Measurements from ENCODE around the gene SLC5A5.

SLC5A5 gene

DNA sequence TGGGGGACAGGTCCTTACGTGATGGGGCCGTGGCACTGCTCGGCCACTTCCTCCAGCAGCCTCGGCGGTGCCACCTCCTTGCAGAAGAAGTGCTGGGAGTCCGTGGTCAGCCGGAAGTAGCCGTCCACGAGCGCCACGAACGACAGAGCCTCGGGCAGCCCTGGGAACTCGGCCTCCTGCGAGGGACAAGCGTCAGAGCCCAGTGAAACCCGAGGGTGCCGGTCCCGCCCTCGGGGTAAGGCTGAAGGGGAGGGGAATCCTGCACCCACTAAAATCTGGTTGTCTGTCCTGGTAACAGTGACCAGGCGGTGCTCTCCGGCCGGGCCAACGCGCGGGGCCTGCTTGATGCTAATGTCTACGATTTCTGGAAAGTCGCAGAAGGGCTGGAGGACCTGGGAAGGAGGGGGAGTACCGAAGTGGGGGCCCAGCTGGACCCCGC lies 30.4 kb upstream of the SLC5A5 start:
- TF ChIP-seq YY1 (IDR thresholded peaks at IDR 0.05; ENCODE audit: low read depth) (no peak), RAD21 (IDR thresholded peaks at IDR 0.05; ENCODE audit: low read depth) (no peak), NFIC (IDR thresholded peaks at IDR 0.05) (no peak), REST (IDR thresholded peaks at IDR 0.05; ENCODE audit: low read depth) (no peak), TEAD4 (IDR thresholded peaks at IDR 0.05) (no peak), CEBPB (IDR thresholded peaks at IDR 0.05) (no peak), CREB1 (IDR thresholded peaks at IDR 0.05; ENCODE audit: low read depth) (0 out of 2 replicates have a peak, but pooled peaks have one; percentile 28), TAF1 (IDR thresholded peaks at IDR 0.05; ENCODE audit: low read depth) (peak; percentile 15; the same call in 1 of the 2 replicates), FOXM1 (IDR thresholded peaks at IDR 0.05; ENCODE audit: borderline replicate concordance, low read depth) (no peak), TCF12 (IDR thresholded peaks at IDR 0.05; ENCODE audit: low read depth) (peak; percentile 42; the same call in 1 of the 2 replicates), EP300 (IDR thresholded peaks at IDR 0.05; ENCODE audit: borderline replicate concordance) (no peak), EGR1 (IDR thresholded peaks at IDR 0.05) (no peak), USF1 (IDR thresholded peaks at IDR 0.05) (no peak), ZBTB7A (IDR thresholded peaks at IDR 0.05; ENCODE audit: low read depth) (peak; percentile 70)
- TF ChIP-seq, protein P1, sequence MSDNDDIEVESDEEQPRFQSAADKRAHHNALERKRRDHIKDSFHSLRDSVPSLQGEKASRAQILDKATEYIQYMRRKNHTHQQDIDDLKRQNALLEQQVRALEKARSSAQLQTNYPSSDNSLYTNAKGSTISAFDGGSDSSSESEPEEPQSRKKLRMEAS (IDR thresholded peaks at IDR 0.05), result peak; percentile 63; the same call in 1 of the 2 replicates

DNA sequence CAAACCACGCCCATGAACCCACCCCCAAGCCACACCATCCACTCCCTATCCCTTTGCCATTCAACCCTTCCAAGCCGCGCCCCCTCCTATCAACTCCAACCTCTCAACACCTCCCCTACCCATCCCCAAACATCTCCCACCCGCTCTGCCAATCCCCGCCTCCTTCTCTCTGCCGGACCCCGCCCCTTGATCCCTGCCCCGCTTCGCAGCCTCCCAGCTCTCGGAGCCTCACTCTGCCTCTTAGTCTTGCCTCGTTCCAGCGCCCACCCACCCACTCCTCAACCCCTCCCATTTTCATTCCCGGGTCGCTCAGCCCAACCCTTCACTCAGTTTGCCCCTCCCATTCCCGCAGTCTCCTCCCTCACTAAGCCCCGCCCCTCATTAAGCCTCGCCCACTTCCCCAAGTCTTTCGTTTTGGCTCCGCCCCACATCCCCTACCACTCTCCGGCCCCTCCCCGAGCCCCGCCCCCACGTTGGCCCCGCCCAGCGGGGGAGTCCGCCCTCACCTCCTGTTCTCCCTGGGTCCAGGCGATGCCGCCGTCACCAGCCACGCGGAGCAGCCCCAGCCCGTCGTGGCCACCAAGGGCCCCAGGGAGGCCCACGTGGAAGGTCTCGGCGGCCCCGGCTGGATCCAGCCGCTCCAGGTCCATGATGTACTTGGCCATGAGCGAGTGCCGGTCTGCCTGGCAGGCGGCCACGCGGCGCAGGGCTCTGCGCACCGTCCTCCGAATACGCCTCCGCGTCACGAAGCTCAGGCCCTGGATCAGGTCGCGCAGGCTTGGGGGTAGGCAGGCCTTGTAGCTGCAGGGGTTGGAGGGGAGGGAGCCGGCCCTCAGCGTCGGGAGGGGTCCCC lies 29.7 kb upstream of the SLC5A5 start:
- TF ChIP-seq USF1 (IDR thresholded peaks at IDR 0.05), result no peak
- TF ChIP-seq RAD21 (IDR thresholded peaks at IDR 0.05; ENCODE audit: low read depth), result no peak
- no peak for TF ChIP-seq CEBPB (IDR thresholded peaks at IDR 0.05)
- peak; percentile 54; the same call in 1 of the 2 replicates for TF ChIP-seq EGR1 (IDR thresholded peaks at IDR 0.05)
- no peak for TF ChIP-seq YY1 (IDR thresholded peaks at IDR 0.05; ENCODE audit: low read depth)
- no peak for TF ChIP-seq REST (IDR thresholded peaks at IDR 0.05; ENCODE audit: low read depth)
- no peak for TF ChIP-seq TEAD4 (IDR thresholded peaks at IDR 0.05)
- TF ChIP-seq FOXM1 (IDR thresholded peaks at IDR 0.05; ENCODE audit: borderline replicate concordance, low read depth), result no peak
- TF ChIP-seq, protein P1 (IDR thresholded peaks at IDR 0.05), result peak; percentile 97
- TF ChIP-seq TCF12 (IDR thresholded peaks at IDR 0.05; ENCODE audit: low read depth), result no peak
- TF ChIP-seq ZBTB7A (IDR thresholded peaks at IDR 0.05; ENCODE audit: low read depth), result no peak; the same call in 1 of the 2 replicates
- TF ChIP-seq CREB1 (IDR thresholded peaks at IDR 0.05; ENCODE audit: low read depth), result no peak
- peak; percentile 22; the same call in 1 of the 2 replicates for TF ChIP-seq NFIC (IDR thresholded peaks at IDR 0.05)
- TF ChIP-seq TAF1 (IDR thresholded peaks at IDR 0.05; ENCODE audit: low read depth), result 0 out of 2 replicates have a peak, but pooled peaks have one; percentile 26
- TF ChIP-seq EP300 (IDR thresholded peaks at IDR 0.05; ENCODE audit: borderline replicate concordance), result no peak

- TF ChIP-seq CEBPB (IDR thresholded peaks at IDR 0.05), result no peak
- TF ChIP-seq REST (IDR thresholded peaks at IDR 0.05; ENCODE audit: low read depth), result no peak
- TF ChIP-seq RAD21 (IDR thresholded peaks at IDR 0.05; ENCODE audit: low read depth), result no peak
- TF ChIP-seq, protein P1 (IDR thresholded peaks at IDR 0.05), result no peak
- no peak for TF ChIP-seq YY1 (IDR thresholded peaks at IDR 0.05; ENCODE audit: low read depth)
- no peak for TF ChIP-seq NFIC (IDR thresholded peaks at IDR 0.05)
- no peak for TF ChIP-seq TEAD4 (IDR thresholded peaks at IDR 0.05)
- no peak for TF ChIP-seq USF1 (IDR thresholded peaks at IDR 0.05)
- TF ChIP-seq FOXM1 (IDR thresholded peaks at IDR 0.05; ENCODE audit: borderline replicate concordance, low read depth), result no peak
- TF ChIP-seq TAF1 (IDR thresholded peaks at IDR 0.05; ENCODE audit: low read depth), result no peak
- TF ChIP-seq CREB1 (IDR thresholded peaks at IDR 0.05; ENCODE audit: low read depth), result no peak
- no peak for TF ChIP-seq ZBTB7A (IDR thresholded peaks at IDR 0.05; ENCODE audit: low read depth)
- TF ChIP-seq TCF12 (IDR thresholded peaks at IDR 0.05; ENCODE audit: low read depth), result no peak
- no peak for TF ChIP-seq EGR1 (IDR thresholded peaks at IDR 0.05)
Measured at GRCh38 chr19:17842663-17843291, 29.0 kb upstream of the SLC5A5 start.

All from Ishikawa (cell line).